ENCODE measurements around the gene SRPX.

Gene SRPX

GRCh38 chrX:38220415-38221390 is at the start of gene SRPX:
Gene SRPX (minus strand): TSS chrX:38220871. CDS start chrX:38220792, 79 bp downstream.
- no peak for DNase-seq

GRCh38 chrX:38268011-38268410 is 47.3 kb upstream of the SRPX start:
- DNase-seq = no peak

GRCh38 chrX:38262715-38263620 is 42.3 kb upstream of the SRPX start:
- no peak for DNase-seq

- peak; percentile 5 for DNase-seq
Measured at GRCh38 chrX:38260231-38260630, 39.6 kb upstream of the SRPX start.

- DNase-seq = no peak
Measured at GRCh38 chrX:38256019-38256418, 35.3 kb upstream of the SRPX start.

- DNase-seq = no peak
Measured at GRCh38 chrX:38249965-38250364, 29.3 kb upstream of the SRPX start.

- no peak for DNase-seq
Measured at GRCh38 chrX:38247051-38247450, 26.4 kb upstream of the SRPX start.

- no peak for DNase-seq
Measured at GRCh38 chrX:38240541-38240940, 19.9 kb upstream of the SRPX start.

GRCh38 chrX:38236901-38237615 is 16.4 kb upstream of the SRPX start:
- DNase-seq = no peak

GRCh38 chrX:38233891-38234667 is 13.4 kb upstream of the SRPX start:
- DNase-seq = no peak

- no peak for DNase-seq
Measured at GRCh38 chrX:38232079-38232686, 11.5 kb upstream of the SRPX start.

- no peak for DNase-seq
Measured at GRCh38 chrX:38225093-38225492, 4.4 kb upstream of the SRPX start.

GRCh38 chrX:38224160-38224559 is 3.5 kb upstream of the SRPX start:
- no peak for DNase-seq

GRCh38 chrX:38221391-38221929 is 789 bp upstream of the SRPX start:
- DNase-seq = no peak

GRCh38 chrX:38220024-38220414 is 652 bp downstream of the SRPX start:
- peak; percentile 64 for DNase-seq

GRCh38 chrX:38216642-38217041 is 4.0 kb downstream of the SRPX start:
- no peak for DNase-seq

GRCh38 chrX:38214551-38215531 is 5.8 kb downstream of the SRPX start:
- DNase-seq = no peak

- no peak for DNase-seq
Measured at GRCh38 chrX:38214044-38214443, 6.6 kb downstream of the SRPX start.

- DNase-seq = no peak
Measured at GRCh38 chrX:38211891-38212635, 8.6 kb downstream of the SRPX start.
